HepG2 (cell line): Measurements from ENCODE around the gene EEA1. TPM values are rescaled to one million over a fixed set of nuclear protein-coding genes. Genes with fewer than 3 reads are reported as not detected.

Experiments used
- ATAC-seq: fragments of 200-7000 bp; cut with Tn5 transposase; 3 replicates; pipeline ENCODE4 v1.9.1; 2020; ENCODE audit warnings: mild to moderate bottlenecking, moderate library complexity
- BruUV-seq: library from RNA; stranded (reverse); fragments of 400-500 nt; replicated peaks from 2 replicates; lab custom pipeline; 2021; lab: Mats Ljungman, UMichigan
- CTCF ChIA-PET: fragments of 300-600 bp; formaldehyde crosslinking; extraction: SDS; loops from one replicate; lab custom pipeline; 2021; ENCODE audit warnings: low total read pairs, inconsistent platforms, low intra/inter-chr PET ratio; lab: Yijun Ruan, JAX
- POLR2A ChIA-PET: fragments of 350-600 bp; sonication (Branson Sonifier 250); formaldehyde crosslinking; loops from one replicate; lab custom pipeline; 2020; ENCODE audit warnings: antibody characterized with exemption, inconsistent platforms; lab: Yijun Ruan, JAX
- DNase-seq: peaks from one replicate; pipeline ENCODE4 v3.0.0-alpha.2; 2015; ENCODE audit warnings: low spot score
- FAIRE-seq: peaks from 3 replicates; lab custom pipeline; 2011; peaks lifted over from hg19 to GRCh38; lab: Jason Lieb, UNC
- H2AFZ ChIP-seq: one replicate; pipeline ENCODE4 v1.6.1; 2011; ENCODE audit warnings: low read length, inconsistent platforms
- H3K27ac ChIP-seq: fragments of 300-600 bp; 3 replicates; pipeline ENCODE4 v1.8.0; 2011; ENCODE audit warnings: mixed run types, mild to moderate bottlenecking, mixed read lengths, low read length, inconsistent platforms; ENCODE audit not compliant: insufficient read depth; ENCODE audit errors: extremely low read length
- H3K27me3 ChIP-seq, 2 experiments: fragments of 200-600 bp in 1 of 2; 2 replicates in 1 of 2; 3 replicates in 1 of 2; pipeline versions ENCODE4 v1.6.0 to v1.8.0; 2011; ENCODE audit warnings: low read length in 2 of 2, mild to moderate bottlenecking in 2 of 2, moderate library complexity in 2 of 2, inconsistent platforms in 1 of 2; ENCODE audit not compliant: insufficient read depth in 2 of 2, control insufficient read depth in 1 of 2
- H3K36me3 ChIP-seq, 2 experiments: fragments of 200-600 bp in 1 of 2; replicated peaks in 1 of 2; 2 replicates in 1 of 2; 3 replicates in 1 of 2; pipeline versions ENCODE4 v1.5.1 to v1.8.0; 2011; ENCODE audit warnings: low read length in 2 of 2, inconsistent platforms in 1 of 2; ENCODE audit not compliant: insufficient read depth in 2 of 2, control insufficient read depth in 1 of 2
- H3K4me1 ChIP-seq: 2 replicates; pipeline ENCODE4 v1.5.1; 2012; ENCODE audit warnings: low read length, inconsistent platforms; ENCODE audit not compliant: insufficient read depth
- H3K4me2 ChIP-seq: 2 replicates; pipeline ENCODE4 v1.6.0; 2011; ENCODE audit warnings: low read depth, low read length, inconsistent platforms
- H3K4me3 ChIP-seq, 3 experiments: fragments of 200-600 bp in 1 of 3; sonication (generic), shearing (Covaris generic) in 1 of 3; replicated peaks in 1 of 3; 2 replicates each; pipeline ENCODE4 v1.5.1; 2011 to 2016; ENCODE audit warnings: low read length in 3 of 3, inconsistent platforms in 2 of 3, low read depth in 2 of 3, mild to moderate bottlenecking in 2 of 3, control low read depth in 1 of 3, mixed read lengths in 1 of 3; ENCODE audit not compliant: insufficient read depth in 1 of 3
- H3K79me2 ChIP-seq: one replicate; pipeline ENCODE4 v1.6.1; 2011; ENCODE audit warnings: low read length, inconsistent platforms; ENCODE audit not compliant: insufficient read depth
- H3K9ac ChIP-seq: 2 replicates; pipeline ENCODE4 v1.6.0; 2011; ENCODE audit warnings: mild to moderate bottlenecking, low read depth, low read length, inconsistent platforms; ENCODE audit not compliant: insufficient read depth
- H3K9me3 ChIP-seq: 2 replicates; pipeline ENCODE4 v1.5.1; 2012; ENCODE audit warnings: mild to moderate bottlenecking, low read length
- H4K20me1 ChIP-seq: 2 replicates; pipeline ENCODE4 v1.6.0; 2011; ENCODE audit warnings: inconsistent platforms, mild to moderate bottlenecking, low read length, moderate library complexity; ENCODE audit not compliant: insufficient read depth
- FOXC1 ChIP-seq: sonication (generic); formaldehyde crosslinking; IDR thresholded peaks from 2 replicates; pipeline ENCODE4 v1.8.0; 2022; ENCODE audit warnings: mild to moderate bottlenecking, missing genetic modification reagents, borderline replicate concordance
- NFRKB ChIP-seq: fragments of 450-650 bp; IDR thresholded peaks from 2 replicates; pipeline ENCODE4 v1.6.1; 2017
- YEATS2 ChIP-seq: sonication (generic); formaldehyde crosslinking; IDR thresholded peaks from 2 replicates; pipeline ENCODE4 v1.4.0; 2020; ENCODE audit warnings: missing genetic modification reagents, borderline replicate concordance
- ZBTB49 ChIP-seq: sonication (generic); formaldehyde crosslinking; IDR thresholded peaks from 2 replicates; pipeline ENCODE4 v1.4.0; 2020; ENCODE audit warnings: missing genetic modification reagents, borderline replicate concordance
- ZNF207 ChIP-seq: fragments of 450-650 bp; IDR thresholded peaks from 2 replicates; pipeline ENCODE4 v1.6.1; 2016; ENCODE audit warnings: antibody characterized with exemption, borderline replicate concordance
- ZNF589 ChIP-seq: sonication (generic); formaldehyde crosslinking; conservative IDR thresholded peaks from 2 replicates; pipeline ENCODE4 v1.8.0; 2022; ENCODE audit warnings: mild to moderate bottlenecking, moderate library complexity, missing genetic modification reagents
- WGBS: methylation state at CpG from one replicate; pipeline ENCODE4 v1.1.6; 2017; ENCODE audit warnings: low lambda C conversion rate; 5-methylcytosine and 5-hydroxymethylcytosine counted together
- in situ Hi-C: cut with HindIII; loops from 2 replicates; pipeline ENCODE4 v1.10.0; 2017; ENCODE audit warnings: low pct_unique_long_range_greater_than_20kb; ENCODE audit not compliant: extremely low pct_ligation_motif_present
- intact Hi-C: fragments of 100-400 bp; cut with micrococcal nuclease; formaldehyde crosslinking; loops from one replicate; pipeline ENCODE4 v1.10.0; 2022; ENCODE audit not compliant: unreplicated experiment
- polyA plus RNA-seq, 8 experiments: library from polyadenylated mRNA; depleted of rRNA in 3 of 8; stranded (reverse) in 7 of 8; unstranded in 1 of 8; fragments of >200 nt; fragmentation: Illumina TruSeq in 4 of 8; extraction: Trizol in 4 of 8; gene quantifications; 2 replicates each; pipeline versions ENCODE4 v1.2.1 to v1.2.3, GENCODE V29; 2011 to 2016; ENCODE audit warnings: low read depth in 4 of 8, missing spikeins in 1 of 8, mixed read lengths in 1 of 8; ENCODE audit not compliant: insufficient read depth in 1 of 8
- total RNA-seq, 5 experiments: library from RNA; depleted of rRNA; stranded (reverse); fragments of >200 nt; fragmentation: Illumina TruSeq; extraction: Trizol; gene quantifications; 2 replicates each; pipeline ENCODE4 v1.2.3, GENCODE V29; 2016; ENCODE audit warnings: low read depth in 1 of 5
- TF ChIP-seq, protein P1 (sequence below): sonication (generic); formaldehyde crosslinking; IDR thresholded peaks from 2 replicates; pipeline ENCODE4 v1.4.0; 2020; ENCODE audit warnings: missing genetic modification reagents
- TF ChIP-seq, protein P2 (sequence below): IDR thresholded peaks from 2 replicates; pipeline ENCODE4 v1.6.1; 2016; ENCODE audit warnings: low read depth, borderline replicate concordance

The EEA1 gene
- total and polyA plus RNA-seq, 2 of the 13 experiments (the other 11 are each of a cell fraction or from before 2014, with no cell fraction given), result 5.0 to 19.3 TPM

- TF ChIP-seq, protein P1, sequence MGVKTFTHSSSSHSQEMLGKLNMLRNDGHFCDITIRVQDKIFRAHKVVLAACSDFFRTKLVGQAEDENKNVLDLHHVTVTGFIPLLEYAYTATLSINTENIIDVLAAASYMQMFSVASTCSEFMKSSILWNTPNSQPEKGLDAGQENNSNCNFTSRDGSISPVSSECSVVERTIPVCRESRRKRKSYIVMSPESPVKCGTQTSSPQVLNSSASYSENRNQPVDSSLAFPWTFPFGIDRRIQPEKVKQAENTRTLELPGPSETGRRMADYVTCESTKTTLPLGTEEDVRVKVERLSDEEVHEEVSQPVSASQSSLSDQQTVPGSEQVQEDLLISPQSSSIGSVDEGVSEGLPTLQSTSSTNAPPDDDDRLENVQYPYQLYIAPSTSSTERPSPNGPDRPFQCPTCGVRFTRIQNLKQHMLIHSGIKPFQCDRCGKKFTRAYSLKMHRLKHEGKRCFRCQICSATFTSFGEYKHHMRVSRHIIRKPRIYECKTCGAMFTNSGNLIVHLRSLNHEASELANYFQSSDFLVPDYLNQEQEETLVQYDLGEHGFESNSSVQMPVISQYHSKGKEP (CRISPR knock-in tag), result no peak
- TF ChIP-seq ZNF589 (CRISPR knock-in tag), result no peak
- no peak for TF ChIP-seq FOXC1 (CRISPR knock-in tag)
- TF ChIP-seq ZNF207, result no peak
- TF ChIP-seq YEATS2 (CRISPR knock-in tag), result no peak
- TF ChIP-seq, protein P2, sequence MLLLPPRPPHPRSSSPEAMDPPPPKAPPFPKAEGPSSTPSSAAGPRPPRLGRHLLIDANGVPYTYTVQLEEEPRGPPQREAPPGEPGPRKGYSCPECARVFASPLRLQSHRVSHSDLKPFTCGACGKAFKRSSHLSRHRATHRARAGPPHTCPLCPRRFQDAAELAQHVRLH (CRISPR knock-in tag), result no peak
- TF ChIP-seq, all 625 proteins: peak for 0
Measured at GRCh38 chr12:92803903-92804302, 125.2 kb downstream of the EEA1 start (continued).

- ATAC-seq (no peak), FAIRE-seq (no peak), DNase-seq (no peak)
- 94% methylated on average over 3 of the region's 3 CpGs for WGBS
- intact Hi-C loops (no loop called here), in situ Hi-C loops (no loop called here)
- Histone ChIP-seq H3K4me1 (no peaks in the 10 kb centered on the region), H2AFZ (no peak overlapping the region), H3K79me2 (no peaks in the 10 kb centered on the region), H4K20me1 (no peaks in the 10 kb centered on the region), H3K36me3 (peaks cover 1 to 30% of the 10 kb centered on the region in 2 experiments; a peak in 3 of 5 replicates), H3K4me2 (no peak overlapping the region), H3K9ac (no peak overlapping the region), H3K4me3 (no peak overlapping the region), H3K9me3 (no peaks in the 10 kb centered on the region), H3K27ac (no peak overlapping the region), H3K27me3 (no peaks in the 10 kb centered on the region)
- TF ChIP-seq NFRKB (no peak), ZBTB49 (CRISPR knock-in tag) (no peak)
- ChIA-PET CTCF (no interaction called here), POLR2A (no interaction called here)
- no TSS peak for BruUV-seq
Measured at GRCh38 chr12:92802906-92803305, 126.2 kb downstream of the EEA1 start.
